GM19035 (cell line): ENCODE results near the gene DGAT2.
"Not testable (repeated sequence)": the region's sequence is repeated elsewhere in the genome, so short reads cannot be mapped to it uniquely, and the experiment has no call there.

ENCODE experiments used
- ATAC-seq: cut with Tn5 transposase; IDR thresholded peaks from one replicate; pipeline ENCODE4 v1.9.1; 2021; ENCODE audit not compliant: unreplicated experiment

Gene DGAT2

DNA sequence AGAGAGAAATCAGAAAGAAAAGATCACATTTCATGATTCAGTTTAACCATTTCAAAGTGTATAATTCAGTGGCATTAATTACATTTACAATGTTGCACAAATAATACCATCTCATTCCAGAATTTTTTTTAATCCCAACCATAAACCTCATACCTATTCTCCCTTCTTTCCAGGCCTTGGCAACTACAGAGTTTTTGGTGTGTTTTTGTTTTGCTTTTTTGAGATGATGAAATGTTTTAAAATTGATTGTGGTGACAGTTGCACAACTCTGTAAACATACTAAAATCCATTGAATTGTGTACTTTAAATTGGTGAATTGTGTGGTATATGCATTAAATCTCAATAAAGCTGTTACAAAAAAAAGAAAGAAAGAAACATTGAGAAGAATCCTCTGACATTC, 13.6 kb upstream of the DGAT2 start:
- not testable (repeated sequence) for ATAC-seq

DNA sequence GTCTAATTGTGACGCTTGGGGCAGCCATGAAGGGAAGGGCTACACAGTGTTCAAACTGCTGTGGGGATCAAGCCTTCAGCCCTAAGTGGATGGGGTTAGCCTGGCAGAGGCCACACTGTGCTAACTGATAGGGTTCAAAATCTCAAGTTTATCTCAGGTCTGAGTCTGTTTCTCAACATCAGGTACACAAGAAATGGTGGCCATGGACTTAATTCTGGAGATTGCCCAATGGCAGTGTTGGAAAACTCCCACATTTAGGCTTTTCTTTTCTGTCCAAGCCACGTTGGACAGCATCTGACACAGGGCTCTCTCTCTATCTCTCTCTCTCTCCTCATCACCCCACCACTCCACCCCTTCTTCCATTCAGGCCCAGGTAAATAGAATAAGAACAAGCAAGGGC, 10.9 kb upstream of the DGAT2 start:
- ATAC-seq, result no peak

DNA sequence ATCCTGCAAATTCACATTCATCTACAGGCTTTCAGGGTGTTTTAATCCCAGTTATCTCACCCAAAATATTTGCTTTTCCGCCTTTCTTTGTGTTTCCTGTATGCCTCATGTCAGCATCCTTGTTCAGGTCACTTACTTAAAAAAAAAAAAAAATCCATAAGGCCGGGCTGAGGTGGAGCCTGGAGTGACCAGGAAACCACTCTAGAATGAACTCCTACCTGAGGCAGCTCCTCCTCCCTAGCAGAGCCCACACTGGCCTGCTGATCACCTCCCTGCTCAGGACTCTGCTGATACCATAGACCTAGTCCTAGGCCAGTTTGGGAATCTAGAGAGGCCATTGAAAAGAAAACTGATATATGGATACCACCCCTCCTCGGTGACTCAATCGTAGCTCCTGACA, 8.7 kb upstream of the DGAT2 start:
- ATAC-seq, result no peak

DNA sequence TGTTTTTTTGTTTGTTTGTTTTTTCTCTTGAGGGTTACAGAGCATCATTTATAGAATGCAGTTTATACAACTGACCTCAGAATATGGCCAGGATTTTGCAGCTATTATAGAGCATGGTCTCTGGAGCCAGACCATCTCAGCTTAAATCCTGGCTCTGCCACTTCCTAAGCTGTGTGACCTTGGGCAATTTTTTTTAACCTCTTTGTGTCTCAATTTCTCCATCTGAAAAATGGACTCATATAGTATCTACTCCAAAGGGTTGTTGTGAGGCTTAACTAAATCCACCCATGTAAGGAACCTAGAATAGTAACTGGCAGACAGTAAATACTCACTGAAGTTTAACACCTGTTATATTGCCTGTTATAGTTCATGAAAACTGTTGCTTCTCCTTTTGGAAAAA, 8.3 kb upstream of the DGAT2 start:
- ATAC-seq, result no peak

DNA sequence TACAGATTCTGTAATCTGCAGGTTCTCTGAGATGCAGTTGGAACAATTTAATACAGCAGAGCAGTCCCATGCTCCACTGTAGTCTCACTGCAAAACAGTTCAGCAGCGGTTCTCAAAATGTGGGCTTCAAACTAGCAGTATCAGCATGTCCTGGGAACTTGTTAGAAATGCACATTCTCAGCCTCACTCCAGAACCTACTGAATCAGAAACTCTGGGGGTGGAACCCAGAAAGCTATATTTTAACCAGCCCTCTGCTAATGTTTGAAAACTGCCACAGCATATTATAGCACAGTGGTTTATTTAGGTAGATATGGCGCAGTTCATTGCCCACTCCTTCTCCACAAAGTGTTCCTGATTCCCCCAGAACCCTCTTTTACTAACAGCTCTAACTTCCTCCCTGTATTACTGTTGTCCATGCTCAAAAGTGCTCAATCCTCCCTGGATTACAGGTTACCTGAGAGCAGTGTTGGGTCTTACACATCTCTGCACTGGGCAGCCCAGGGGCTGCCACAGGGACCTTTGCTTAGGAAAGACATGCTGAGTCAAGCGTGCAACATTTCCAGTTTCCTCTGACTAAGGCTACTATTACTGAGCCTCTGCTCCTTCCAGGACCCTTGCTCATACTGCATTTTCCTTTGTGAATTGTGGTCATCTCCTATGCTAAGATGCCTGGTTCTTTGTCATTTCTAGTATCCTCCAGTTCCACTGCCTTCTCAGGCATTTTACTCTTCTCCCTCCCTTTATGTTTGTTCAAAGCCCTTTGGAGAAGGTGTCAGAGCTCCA, 7.7 kb upstream of the DGAT2 start:
- ATAC-seq, result no peak

DNA sequence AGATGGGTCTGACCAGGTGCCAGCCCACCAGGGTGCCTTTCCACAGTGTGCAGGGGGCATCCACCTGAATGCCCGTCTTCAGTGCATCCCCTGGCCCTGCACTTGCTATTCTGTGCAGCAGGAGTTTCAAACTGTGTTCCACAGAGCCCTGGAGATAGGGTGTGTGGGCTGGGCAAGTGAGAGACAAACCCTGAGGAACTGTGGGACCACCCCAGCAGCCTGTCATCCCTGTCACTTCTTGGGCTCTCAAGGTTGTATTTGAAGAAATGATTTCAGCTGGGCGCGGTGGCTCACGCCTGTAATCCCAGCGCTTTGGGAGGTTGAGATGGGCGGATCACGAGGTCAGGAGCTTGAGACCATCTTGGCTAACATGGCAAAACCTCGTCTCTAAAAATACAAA, 6.4 kb upstream of the DGAT2 start:
- no peak for ATAC-seq

DNA sequence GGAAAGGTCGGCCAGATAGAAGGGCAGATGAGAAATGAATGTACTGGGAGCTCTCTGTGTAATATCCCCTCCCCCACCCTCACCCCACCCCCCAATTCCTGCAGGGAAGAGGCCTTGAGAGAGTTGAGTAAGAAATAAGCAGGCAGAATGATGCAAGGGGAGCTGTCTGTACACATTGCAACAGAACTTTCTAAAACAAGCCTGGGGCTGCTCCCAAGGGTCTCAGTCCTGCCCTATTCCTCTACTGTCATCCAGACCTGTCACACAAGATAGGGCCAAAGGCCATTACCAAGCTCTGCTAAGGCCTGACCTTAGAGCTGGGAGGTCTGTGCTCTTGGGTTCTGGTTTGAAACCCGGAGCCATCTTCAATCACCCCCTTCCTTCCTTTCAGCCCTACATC, 5.7 kb upstream of the DGAT2 start:
- no peak for ATAC-seq

DNA sequence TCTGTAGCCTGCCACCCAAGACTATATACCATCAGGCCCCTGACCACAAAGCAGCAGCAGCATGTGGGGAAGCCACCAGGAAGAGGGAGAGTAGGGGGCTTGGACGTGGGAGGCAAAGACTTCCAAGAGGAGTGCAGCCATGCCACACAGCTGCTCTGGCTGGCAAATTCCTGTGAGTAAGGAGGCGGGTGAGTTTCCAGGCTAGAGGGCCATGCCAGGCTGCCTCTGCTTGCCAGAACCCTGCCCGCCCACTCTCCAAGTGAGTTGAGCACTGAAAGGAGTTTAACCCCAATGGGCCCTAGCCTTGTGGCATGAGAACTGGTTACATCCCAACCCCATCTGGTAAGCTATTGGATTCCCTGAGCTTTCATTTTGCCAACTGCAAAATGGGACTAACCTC, 4.7 kb upstream of the DGAT2 start:
- ATAC-seq, result no peak

DNA sequence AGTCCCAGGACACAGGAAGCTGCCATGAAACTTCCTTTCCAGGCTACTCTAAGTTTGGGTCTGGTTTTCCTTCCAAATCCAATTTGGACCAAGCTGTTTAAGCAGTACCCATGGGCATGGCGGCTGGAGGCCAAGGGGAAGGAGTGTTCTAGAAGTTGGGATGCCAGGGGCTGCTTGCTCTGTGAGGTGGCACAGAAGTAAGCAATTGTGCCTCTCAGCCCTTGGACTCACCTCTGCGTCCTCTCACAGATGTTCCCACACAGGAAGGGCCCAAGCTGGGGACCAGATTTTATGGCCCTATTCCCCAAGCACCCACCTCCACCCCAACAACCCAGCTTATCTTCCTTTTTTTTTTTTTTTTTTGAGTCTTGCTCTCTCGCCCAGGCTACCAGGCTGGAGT, 3.5 kb upstream of the DGAT2 start:
- no peak for ATAC-seq

DNA sequence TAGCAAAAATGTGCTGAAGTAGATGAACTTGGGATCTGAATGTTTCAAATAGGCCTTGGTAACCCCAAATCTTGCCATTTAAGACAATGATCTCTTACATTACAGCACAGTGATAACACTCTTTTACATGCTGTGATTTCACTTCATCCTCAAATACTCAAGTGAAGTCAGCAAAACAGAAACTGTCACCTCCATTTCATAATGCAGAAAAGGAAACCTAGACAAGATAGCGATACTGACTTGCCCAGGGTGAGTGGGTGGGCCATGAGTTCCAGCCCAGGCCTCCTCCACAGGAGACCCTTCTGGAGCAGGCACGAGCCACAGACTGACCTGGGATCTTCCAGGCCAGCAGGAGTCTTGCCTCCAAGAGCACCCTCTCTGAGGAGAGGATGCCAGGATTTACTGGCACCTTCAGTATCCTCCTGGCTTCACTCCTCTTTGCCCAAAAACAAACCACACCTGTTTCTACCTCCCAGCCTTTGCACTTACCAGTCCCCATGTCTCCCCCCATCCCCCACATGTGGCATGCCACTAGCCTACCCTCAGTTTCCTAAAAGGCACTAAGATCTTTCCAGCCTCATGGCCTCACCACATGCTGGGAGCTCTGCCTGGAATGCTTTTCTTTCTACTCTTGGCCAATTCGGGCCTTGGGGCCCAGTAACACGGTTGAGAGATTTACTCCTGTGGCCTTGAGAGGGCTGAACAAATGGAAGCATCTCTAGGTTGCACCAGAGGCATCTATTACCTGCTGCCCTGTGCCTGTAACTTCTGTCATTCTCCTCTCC, 1.9 kb upstream of the DGAT2 start:
- no peak for ATAC-seq

DNA sequence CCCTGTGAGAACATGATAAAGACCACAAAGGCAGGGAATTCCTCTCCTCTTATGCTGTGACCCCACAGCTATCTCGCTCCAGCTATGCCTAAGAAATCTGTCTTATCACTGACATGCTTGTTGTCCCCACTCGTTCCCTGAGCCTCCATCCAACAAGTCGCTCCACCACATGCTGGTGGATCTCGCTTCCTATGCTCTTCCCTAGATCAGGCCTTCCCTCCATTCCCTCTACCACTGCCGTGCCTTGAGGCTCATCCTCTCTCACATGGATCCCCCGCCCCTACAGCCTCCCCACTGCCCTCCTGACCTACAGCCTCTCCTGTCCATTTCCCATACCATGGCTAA, 1.4 kb upstream of the DGAT2 start:
- ATAC-seq, result no peak

DNA sequence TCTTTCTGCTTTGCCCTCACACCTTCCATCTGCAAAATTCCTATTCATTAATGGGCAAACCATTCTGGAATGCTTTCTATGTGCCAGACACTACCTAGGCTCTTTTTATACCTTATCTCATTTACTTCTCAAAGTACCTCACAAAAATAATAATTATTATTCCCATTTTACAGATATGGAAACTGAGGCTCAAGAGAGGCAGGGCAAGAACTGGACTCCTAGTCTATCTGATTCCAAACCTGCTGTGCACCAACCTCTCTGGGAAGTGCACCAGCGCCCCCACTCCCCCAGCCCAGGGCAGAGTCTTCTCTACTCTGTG, 826 bp upstream of the DGAT2 start:
- ATAC-seq, result no peak

DNA sequence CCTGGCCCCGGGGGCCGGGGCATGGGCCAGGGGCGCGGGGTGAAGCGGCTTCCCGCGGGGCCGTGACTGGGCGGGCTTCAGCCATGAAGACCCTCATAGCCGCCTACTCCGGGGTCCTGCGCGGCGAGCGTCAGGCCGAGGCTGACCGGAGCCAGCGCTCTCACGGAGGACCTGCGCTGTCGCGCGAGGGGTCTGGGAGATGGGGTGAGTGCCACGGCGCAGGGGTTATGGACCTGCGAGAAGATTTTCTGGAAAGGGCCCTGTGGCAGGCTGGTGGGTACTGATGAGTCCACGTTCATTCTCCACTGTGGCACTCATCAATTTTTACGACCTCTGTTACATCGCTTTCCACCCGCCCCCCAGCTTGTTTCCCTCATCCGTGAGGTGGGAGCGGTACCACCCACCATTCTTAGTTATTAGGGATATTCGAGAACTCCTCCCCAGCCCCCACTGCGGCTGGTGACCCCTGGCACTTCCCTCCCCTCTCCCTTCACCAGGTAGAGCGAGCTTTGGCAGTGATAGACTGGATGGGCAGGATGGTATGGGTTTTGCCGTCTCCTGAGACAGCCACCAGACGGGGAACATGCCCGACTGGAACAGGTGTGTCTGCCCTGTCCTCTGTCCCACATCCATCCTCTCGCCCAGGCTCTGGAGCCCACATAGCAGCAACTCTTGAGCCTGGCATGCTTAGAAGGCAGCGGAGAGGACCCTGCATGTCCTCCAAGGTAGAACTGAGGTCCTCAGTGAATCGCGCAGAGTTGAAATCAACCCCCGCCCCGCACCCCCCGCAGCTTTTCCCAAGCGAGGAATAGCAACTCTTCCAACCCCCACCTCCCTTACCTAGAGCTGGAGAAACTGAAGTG, 562 bp downstream of the DGAT2 start:
- ATAC-seq, result peak; percentile 0

DNA sequence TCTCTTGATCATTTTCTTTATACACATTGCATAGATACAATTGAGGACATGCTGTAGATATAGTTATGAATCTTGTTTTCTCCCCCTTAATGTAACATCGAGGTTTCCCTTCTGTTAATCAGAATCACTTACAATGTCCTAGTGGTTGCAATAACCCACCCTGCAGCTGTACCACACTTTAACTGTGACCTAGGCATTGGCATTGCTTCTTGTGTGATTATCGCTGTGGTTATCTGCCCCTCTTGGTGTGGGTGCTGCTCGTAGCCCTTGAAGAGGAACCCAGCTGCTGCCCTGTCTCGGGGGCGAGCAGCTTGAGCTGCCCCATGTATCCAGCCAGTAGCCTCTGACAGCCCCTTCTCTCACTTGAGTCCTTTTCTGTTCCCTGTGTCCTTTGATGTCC, 1.5 kb downstream of the DGAT2 start:
- no peak for ATAC-seq

DNA sequence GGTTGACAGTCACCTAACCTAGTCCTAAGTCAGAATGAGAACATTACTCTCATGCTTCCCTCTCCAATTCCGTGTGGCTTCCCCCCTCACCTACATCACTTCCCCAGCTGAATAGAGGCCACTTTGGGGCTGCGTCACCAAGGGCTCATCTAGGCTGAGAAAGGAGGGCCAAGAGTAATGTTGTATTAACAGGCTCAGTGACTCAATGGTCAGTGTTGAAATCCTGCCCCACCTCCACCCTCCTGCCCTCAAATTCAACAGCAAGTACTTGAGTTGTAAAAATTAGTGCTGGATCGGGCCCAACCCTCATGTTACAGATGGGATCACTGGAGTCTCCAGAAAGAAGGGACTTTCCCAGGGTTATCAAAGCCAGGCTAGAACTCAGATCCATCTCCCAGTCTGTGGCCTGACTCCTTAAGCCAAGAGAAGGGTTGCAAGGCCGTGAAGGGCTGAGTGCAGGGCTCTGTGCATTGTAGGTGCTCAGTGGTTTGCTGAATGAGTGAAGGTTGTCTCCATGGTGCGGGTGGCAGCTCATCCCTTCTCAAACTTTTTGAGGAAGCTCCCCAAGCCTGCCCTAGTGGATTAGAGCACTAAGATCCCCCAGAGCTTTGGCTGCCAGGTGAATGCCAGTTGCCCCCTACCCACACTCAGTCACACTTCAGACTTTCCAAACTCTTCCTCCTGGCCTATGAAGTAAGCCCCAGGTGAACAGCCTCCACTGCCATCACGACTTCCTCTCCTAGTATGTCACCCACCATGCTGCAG, 3.2 kb downstream of the DGAT2 start:
- ATAC-seq, result no peak

DNA sequence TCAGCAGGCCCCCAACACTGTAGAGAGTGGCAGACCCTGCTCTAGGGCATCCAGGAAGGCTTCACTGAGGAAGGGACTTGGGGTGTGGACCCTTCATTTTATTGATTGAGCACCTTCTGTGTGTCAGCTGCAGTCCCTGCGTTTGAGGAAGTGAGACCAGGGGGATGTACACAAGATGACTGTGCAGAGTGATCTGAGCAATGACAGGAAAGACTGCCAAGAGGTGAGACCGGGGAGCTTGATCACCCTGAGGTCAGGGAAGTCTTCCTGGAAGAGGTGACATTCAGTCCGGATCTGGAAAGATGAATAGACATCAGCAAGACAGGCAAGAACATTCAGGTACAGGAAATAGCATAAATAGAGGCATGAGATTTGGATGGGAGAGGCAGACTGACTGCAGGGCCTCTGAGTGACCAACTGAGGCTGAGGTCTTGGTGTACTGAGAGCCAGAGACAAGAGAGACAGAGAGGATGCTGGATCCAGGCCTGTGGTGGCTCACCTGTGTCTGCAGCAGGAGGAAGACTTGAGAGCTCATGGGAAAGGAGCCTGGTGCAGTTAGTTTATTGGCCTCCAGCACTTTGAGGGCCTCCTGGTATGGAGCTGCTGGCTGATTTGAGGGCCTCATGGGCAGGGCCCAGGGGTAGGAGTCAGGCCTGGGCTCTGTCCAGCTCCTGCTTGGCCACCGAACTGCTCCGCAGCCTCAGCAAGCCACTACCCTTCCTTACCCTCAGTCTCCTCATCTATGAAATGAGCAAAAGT, 5.2 kb downstream of the DGAT2 start:
- ATAC-seq, result peak; percentile 85

DNA sequence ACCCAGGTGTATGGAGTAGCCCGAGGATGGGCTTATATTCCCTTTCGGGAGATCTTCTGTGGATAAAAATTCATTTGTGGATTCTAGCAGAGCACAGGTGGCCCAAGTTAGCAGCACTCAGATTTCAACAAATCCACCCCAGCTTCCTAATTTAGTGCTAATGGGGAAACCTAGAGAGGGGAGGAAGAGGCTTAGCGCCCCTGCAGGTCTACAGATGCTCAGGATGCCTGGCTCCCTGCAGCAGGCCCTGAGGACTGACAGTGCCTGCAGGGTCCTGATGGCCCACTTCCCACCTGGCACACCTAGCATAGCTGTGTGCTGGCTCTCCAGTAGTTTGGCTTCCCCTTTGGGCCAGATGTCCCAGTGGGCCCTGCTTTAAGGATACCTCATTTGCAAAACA, 6.5 kb downstream of the DGAT2 start:
- ATAC-seq, result no peak

DNA sequence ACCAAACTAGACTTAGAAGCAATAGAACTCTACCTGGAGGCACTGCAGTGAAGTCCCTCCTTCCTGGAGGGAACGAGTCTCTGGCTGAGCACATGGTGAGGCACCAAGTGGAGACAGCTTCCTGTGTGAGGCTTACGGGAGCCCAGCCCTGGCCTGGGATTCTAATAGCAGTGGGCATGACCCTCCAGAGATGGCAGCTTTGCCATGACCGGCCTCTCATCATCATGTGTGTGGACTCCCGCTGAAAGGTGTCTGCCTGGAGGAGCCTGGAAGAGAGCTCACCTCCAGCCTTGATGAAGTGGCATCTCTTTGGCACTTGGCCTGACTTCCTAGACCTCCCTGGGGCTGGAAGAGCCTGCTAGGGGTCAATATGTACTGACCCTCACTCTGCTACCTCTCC, 8.0 kb downstream of the DGAT2 start:
- no peak for ATAC-seq

DNA sequence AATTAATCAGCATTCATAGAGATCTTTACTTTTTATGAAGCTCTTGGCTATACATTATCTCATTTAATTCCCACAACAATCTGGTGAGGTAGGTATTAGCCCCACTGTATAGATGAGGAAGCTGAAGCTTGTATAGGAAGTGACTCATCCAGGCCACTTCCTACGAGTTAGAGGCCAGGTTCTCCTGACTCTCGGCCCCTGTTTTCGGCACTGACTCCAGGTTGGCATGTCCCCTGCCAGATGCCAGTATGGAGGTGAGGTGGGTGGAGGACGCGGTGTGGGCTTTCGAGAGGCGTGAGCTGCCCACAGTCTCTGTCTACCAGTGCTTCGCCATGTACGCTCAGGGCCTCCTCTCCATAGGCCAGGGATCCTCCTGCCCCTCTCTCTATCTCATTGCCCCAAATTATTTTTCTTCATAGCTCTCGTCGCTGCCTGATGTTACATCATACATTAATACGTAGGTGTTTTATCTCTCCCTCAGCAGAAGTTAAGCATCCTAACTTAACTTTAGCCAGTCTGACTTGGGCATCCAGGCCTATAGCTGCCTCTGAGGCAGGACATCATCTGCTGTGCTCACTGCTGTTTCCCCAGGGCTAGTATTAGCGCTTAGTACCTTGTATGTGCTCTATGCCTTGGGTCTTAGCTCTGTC, 9.0 kb downstream of the DGAT2 start:
- ATAC-seq, result no peak

DNA sequence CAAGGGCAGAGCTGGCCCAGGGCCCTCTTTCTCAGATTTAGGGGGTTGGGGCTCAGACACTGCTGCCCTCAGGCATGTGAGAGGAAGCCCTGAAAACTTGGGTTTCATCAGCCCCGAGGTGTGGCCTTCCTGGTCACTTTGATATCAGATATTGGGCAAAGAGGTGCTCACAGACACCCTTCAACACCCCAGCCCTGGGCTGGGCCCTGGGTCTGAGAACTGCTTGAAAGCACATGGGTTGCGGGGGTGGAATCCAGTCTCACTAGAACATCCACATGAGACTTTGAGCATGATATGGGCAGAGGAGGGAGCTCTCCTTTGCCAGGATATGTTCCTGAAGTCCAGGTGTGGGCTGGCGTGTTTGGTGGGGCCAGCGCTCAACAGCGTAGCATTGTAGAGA, 10.4 kb downstream of the DGAT2 start:
- no peak for ATAC-seq
